C1 segment of cervical spinal cord (tissue), 14 donors: ENCODE data around the gene SPATA3.
A peak's percentile ranks its signal among the peaks of the same experiment; 100 is the strongest.

Experiments used
- DNase-seq, 14 donors: peaks; one replicate each; lab custom pipeline; 2025; lab: John Stamatoyannopoulos, UW

The SPATA3 gene

DNA sequence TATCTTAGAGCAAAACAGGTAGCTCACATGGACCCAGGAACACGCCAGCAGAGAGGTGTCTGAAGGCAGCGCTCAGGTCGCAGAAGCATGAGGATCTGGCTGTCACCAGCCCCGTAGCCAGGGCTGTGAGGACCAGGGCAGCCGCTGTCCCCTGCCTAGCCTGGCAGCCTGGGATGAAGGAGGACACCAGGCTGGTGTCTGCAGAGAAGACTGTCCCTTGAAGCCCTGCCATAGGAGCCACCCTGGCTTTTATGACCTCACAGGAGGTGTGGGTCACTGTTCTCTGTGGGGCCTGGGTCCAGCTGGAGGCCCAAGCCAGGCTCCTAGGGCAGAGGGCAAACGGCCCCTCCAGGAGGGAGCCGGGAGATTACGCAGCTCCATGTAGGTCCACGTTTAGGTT lies at the start of gene SPATA3:
TSS of gene SPATA3 (plus strand) at position 301 of the 400 bp plus-strand sequence. CDS start 113 bp downstream, outside the sequence.
- no peak for DNase-seq

GRCh38 chr2:230946429-230947234 lies 49.3 kb upstream of the SPATA3 start:
- no peak for DNase-seq

DNA sequence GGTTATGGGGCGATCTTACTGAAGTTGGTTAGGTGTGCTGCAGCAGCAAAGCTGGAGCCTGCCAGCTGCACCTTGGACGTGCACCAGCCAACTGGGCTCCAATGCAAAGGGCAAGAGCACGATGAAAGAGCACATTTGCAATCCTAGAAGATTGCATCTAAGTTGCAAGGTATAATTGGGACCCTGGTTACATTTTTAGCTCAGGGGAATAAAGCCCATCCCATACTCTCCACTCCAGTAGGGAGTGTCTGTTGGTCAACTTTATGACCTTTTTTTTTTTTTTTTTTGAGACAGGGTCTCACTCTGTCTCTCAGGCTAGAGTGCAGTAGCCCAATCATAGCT lies 48.7 kb upstream of the SPATA3 start:
- no peak for DNase-seq

- DNase-seq: peak in 1 of 14 donors; percentile 21
Observed at GRCh38 chr2:230947908-230948365, 48.0 kb upstream of the SPATA3 start.

DNA sequence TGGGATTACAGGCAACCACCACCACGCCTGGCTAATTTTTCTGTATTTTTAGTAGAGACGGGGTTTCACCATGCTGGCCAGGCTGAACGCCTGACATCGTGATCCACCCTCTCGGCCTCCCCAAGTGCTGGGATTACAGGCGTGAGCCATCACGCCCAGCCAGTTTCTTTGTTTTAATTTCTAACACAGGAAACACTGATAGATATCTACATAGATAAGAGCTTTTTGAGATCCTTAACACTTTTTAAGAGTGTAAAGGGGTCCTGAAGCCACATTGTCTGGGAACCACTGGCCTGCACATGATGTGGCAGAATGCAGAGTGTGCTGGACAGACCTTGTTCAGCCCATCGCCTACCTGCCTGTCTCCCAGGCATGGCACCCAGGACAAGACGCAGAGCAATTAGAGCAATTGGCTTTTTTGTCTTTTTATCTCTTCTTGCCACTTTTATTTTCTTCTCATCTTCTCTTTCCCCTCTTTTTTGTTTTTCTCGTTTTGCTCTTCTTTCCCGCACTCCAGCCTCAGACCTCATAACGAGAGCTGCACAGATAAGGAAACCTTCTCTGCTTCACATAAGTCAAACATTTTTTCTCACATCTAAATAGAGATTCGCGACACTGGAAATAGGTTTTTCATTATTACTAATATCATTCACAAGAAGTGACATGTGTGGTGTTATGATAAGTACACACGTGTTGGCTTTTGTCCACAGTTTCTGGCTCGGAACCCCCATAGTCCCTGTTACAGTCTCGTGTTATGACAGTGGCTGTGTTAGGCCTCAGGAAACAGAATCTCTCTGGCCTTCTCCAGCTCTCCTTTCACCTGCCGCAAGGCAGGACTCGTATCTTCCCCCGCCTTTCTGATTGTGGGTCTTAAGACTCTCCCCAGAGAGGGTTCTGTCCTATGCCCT lies 45.7 kb upstream of the SPATA3 start:
- no peak for DNase-seq

- no peak for DNase-seq
Observed at GRCh38 chr2:230950874-230951339, 45.0 kb upstream of the SPATA3 start.

DNA sequence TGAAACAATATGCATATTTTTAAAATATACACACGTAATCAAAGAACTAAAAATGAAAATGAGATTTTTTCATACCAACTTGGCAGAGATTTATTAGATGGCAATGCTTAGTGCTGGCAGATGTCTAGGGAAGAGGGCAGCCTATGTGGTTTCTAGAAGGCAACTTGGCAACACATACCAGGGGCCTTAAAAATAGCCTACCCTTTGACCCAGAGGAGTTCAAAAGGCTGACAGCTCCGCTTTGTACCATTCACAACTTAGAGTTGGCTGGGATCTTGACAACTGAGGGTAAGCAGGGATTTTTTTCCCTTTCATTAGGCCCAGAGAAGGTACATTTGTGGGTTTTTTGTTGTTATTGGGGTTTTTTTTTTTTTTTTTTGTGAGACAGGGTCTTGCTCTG lies 44.5 kb upstream of the SPATA3 start:
- DNase-seq: no peak

DNA sequence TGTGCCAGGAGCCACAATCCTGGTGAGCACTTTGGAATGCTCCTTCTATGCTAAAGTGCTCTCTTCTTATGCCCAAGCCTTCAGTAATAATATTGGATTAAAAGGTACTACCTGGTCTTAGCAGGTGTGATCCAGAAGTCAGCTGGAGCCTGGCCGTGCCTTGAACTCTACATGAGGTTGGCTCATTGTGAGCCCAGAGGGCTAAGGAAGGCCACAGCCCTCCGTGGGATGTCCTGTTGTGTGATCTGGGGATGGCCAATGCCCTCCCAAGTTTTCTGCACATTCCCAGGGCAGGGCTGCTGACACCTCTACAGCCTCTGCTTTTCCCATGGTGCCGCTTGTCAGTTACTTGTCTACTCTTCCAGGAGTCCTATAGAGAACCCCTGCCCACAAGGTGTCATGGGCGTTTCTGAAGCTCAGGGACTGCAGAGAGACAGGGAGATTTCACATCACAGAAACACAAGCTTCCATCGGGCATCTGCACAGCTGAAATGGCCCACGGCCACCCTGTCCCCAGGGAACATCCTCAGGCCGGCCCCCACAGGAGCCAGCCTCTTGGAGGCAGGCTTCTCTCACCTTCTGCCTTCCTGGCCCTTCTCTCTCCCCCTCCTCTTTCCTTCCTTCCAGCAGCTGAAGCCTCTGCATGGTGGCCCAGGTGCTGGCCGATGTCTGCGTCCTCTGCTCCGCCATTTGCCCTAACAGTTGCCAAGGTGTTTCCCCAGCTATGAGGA lies 43.5 kb upstream of the SPATA3 start:
- no peak for DNase-seq

GRCh38 chr2:230953845-230954244 lies 42.1 kb upstream of the SPATA3 start:
- DNase-seq: no peak

DNA sequence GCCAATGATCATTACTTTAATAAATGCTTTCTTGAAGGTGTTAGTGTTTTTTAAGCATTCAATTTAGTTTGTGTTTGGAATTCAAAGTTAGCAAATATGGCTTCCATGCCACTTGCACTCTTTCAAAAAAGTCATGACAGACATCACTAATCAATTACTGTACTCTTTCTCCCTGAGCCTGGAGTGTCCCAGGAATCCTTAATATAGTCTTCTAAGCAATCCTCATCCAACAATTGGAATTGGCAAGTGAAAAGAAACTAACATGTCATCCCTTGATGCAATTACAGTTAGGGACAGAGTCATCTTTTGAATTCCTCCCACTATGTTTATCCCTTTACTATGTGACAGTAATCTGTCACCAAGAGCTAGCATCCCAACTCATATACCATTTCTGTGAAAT lies 41.2 kb upstream of the SPATA3 start:
- DNase-seq: no peak

GRCh38 chr2:230955163-230955737 lies 40.7 kb upstream of the SPATA3 start:
- no peak for DNase-seq

DNA sequence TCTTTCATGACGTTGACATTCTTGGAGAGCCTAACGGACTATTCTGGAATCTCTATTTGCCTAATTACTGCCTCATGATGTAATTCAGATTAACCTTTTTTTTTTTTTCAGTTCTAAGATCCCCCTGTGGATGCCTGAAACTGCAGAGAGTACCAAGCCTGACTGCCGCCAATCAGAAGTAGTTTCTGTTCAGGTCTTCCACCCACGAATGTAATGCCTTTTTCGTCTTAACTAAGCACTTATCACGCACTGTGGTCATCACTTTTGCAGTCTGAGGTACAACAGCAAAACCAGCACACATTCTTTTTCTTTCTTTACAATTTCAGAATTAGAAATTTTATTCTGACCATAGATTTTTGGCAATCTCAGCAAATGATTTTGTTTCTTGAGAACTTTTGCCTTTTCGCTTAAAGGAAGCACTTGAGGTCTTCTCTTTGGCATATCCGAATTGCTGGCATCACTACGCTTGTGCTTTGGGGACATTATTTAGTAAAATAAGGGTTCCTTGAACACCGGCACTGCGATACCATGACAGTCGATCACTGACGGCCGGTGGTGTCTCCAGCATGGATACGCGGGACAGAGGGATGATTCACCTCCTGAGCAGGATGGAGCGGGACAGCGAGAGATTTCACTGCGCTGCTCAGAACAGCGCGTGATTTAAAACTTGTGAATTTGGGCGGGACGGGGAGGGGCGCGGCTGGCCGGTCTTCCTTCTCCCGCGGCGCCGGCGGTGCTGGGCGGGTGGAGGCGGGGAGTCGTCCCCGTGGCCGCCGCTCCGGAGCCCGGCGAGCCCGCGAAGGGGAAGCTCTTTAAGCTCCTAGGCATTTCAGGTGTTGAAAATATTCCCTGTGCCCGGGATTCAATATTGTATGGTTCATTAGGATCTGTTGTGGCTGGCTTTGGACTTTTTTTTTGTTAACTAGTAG lies 38.8 kb upstream of the SPATA3 start:
- peak in 4 of 14 donors; percentile 7 to 40 (median 16) for DNase-seq

DNA sequence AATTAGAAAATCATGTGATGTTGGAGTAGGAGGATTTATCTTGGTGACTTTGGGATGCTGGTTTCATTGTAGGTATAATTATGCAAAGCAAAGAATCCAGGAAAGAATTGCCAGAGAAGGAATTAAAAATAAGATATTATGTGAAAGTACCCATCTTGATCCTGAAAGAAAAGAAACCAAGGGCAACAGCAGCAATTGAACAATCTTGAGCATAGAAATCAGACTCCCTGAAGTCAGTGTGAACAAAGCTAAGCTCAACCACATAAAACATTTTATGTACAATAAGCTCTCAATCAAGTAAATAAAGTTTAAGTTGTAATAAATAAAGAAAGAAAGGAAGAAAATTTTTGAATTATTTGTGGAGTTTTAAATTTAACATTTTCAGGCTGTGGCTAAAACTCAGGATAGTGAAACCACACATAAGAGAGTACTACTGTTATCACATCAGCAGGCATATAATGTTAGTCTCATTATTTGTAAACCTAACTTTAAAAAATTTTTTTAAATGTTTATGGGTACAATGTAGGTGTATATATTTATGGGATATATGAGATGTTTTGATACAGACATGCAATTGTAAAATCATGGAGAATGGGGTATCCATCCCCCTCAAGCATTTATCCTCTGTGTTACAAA lies 38.0 kb upstream of the SPATA3 start:
- no peak for DNase-seq

- no peak for DNase-seq
Observed at GRCh38 chr2:230958820-230959756, 36.8 kb upstream of the SPATA3 start.

DNA sequence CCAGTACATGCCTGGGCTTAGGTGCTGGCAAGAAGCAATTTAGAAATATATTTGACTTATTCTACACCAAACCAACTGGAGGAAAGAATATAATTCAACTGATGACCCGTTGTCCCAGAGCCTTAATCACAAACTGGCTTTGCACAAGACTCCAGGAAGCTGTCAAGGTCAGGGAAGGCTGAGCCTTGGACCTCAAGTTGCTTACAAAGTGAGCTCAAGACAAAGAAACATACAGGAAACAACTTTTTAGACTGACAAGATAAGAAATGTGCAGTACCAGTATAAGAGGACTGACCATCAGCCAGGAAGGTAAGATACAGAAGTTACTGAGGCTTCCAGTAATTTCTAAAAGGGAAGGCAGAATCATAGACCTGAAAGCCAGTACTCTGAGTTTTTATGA lies 35.9 kb upstream of the SPATA3 start:
- DNase-seq: no peak

- DNase-seq: no peak
Observed at GRCh38 chr2:230961091-230961491, 34.8 kb upstream of the SPATA3 start.

DNA sequence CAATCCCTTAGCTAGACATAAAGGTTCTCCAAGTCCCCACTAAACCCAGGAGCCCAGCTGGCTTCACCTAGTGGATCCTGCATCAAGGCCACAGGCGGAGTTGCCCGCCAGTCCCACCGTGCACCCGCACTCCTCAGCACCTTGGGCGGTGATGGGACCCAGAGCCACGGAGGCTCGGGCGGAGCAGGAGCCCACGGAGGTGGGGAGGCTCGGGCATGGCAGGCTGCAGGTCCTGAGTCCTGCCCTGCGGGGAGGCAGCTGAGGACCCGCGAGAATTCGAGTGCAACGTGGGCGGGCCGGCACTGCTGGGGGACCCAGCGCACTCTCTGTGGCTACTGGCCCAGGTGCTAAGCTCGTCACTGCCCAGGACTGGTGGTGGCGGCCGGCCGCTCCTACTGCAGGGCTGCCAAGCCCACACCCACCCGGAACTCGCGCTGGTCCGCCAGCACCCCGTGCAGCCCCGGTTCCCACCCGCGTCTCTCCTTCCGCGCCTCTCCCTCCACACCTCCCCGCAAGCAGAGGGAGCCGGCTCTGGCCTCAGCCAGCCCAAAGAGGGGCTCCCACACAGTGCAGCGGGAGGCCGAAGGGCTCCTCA lies 31.7 kb upstream of the SPATA3 start:
- DNase-seq: no peak

DNA sequence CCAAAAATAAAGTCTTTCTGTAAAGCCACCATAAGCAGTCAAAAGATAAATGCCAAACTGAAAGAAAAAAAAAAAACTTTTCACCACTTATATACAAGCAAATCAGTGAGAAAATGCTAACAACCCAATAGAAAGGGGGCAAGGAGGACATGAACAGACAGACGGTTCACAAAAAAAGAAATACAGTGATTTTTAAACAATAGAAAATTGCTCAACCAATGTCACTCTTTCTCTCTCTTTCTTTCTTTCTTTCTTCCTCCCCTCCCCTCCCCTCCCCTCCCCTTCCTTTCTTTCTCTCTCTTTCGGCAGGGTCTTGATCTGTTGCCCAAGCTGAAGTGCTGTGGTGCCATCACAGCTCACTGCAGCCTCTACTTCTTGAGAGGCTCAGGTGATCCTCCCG lies 28.8 kb upstream of the SPATA3 start:
- DNase-seq: no peak
